HG03064 (cell line): Measurements from ENCODE around the gene CDH4.
"Not testable (repeated sequence)": the region's sequence is repeated elsewhere in the genome, so short reads cannot be mapped to it uniquely, and the experiment has no call there.

Experiments used
- ATAC-seq: cut with Tn5 transposase; IDR thresholded peaks from one replicate; pipeline ENCODE4 v1.9.1; 2021; ENCODE audit warnings: low read depth; ENCODE audit not compliant: unreplicated experiment

The CDH4 gene

DNA sequence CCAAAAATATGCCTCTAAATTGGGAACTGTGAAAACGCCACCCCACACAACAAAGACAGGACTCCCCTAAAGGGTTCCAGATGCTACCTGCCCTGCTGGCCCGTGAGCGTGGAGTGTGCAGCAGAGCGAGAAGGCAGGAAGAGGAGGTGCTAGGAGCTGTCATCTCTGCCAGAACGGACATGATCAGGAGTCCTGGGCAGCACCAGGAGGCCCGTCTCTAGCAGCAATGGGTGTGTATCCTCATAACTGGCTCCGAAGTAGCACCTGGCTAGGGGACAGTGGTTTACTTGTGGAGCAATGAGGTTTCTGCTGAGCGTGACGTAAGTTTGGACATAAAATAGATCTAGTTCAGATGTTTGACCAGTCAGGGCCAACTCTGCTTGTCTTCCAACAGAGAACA is 226.0 kb downstream of the CDH4 start:
- ATAC-seq: no peak

- ATAC-seq: no peak
Measured at GRCh38 chr20:61478611-61479305, 226.7 kb downstream of the CDH4 start.

- not testable (repeated sequence) for ATAC-seq
Measured at GRCh38 chr20:61479433-61479832, 227.4 kb downstream of the CDH4 start.

GRCh38 chr20:61480158-61480825 is 228.2 kb downstream of the CDH4 start:
- no peak for ATAC-seq

DNA sequence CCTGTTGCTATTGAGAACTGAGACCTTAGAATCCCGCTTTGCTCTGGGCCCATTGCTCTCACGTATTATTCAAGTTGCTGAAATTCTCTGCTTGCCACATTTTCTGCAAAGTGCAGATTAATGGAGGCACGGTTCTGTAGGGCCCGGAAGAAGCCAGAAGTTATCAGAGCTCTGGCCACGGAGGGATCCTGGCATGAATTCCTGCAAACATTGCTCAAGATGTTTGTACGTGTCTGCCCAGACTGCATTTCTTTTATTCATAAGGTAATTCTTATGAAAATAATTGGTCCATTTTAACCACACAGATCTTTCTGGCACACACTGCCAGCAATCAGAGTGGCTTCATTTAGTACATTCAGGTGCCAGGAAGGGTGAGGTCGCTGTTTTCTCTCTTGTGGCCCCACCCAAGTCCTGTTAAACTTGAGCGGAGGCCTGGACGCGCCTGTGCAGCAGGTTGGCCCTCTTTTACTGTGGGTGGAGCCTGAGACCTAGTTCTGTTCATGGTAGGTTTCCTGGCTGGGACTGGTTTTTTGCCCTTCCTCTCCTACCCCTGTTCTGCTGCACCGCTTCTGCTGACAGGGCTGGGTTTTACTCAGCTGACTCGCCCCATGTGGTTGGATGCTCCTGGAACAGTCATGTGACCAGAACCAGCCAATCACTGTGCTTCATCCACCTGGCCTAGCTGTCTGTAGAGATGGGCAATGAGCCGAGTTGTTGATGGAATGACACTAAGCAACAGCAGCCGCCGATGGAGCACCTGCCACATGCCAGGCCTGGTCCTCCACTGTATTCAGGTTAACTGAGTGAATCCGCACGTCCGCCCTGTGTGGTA is 230.2 kb downstream of the CDH4 start:
- no peak for ATAC-seq

DNA sequence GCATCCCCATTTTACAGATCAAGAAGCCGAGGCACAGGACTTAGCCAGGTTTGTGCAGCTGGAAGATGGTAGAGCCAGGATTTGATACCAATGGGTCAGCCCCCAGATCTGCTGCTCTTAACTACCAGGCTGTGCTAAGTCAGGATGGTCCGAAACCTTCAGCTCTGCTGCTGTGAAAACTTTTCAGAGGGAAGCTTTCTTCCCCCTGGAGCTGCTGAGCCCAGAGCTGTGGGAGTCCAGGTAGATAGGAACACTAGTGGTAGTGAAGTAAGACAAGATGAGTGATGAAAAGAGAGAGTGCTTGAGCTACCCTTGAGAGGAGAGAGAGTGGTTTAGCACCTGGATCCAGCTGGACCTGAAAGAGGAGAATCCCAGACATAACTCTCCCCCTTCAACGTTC is 230.8 kb downstream of the CDH4 start:
- no peak for ATAC-seq

DNA sequence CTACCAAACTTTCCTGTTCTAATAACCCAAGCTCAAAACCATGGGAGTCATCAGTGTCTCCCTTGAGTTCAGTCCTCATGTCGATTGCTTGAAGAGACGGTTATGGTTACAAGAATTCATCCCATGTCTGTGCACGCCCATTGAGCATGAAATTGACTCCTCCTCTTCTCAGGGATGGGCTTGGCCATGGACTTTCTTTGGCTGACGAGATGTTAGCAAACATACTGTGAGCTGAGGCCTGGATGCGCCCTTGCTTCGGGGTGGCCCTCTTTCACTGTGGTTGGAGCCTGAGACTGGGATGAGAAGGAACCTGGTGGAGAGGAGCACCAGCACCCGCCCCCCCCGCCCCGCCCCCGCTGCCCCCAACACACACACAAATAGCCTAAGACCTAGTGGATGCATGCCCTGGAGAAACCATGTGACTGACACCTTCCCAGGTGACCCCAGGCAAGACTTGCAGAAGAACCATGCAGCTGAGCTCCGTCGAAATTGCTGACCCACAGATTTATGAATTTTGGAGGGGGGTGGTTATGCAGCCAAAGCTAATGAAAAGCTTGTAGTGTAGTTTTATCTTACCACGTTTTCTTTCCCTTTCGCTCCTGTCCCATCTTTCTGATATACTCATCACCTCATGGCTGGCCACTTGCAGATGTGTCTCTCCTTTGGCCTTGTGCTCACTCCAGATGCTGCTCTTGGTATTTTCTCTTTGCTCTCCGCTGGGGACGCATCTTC is 231.4 kb downstream of the CDH4 start:
- no peak for ATAC-seq

- no peak for ATAC-seq
Measured at GRCh38 chr20:61486198-61486597, 234.1 kb downstream of the CDH4 start.

DNA sequence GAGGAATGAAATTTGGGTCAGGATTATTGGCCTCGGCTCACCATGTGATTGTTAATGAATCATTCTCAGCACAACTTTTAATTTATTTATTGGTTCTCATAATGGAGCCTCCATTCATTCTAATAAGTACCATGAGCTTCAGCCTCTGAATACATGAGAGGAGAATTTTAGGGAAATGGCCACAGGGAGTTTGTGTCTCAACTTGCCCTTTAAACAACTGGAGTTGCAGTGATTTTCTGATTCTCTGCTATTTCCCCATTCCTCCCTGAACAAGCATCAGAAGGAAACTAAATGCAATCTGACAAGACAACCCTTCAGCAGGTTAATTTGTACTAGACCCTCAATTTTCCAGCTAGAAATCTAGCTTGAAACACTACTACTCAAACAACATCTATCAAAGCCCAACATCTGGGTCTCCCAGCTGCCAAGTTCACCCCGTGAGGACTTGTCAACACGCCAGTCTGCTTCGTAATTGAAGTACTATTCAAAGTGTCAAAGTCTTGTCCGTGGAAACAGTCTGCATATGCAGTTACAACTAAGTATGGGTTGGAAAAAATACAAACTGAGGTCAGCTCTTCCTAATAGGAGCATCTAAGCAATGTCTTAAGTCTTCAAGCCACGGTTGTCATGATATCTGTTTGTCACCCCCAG is 235.4 kb downstream of the CDH4 start:
- no peak for ATAC-seq

DNA sequence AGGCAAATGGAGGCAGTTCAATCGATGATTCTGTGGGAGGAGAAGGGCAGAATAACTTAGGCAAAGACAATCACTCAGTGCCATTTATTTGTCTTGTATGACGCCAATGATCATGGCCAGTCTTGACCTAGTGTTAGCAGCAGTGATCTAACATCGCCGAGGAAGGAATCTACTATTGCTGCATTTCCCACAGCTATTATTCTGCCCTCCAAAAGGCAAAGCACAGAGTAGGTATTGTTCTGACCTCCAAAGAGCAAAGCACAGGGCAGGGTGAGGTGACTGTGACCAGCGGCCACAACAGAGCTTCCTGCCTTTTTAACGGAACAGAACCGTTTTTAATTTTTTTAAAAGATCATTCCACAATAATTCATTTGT is 235.9 kb downstream of the CDH4 start:
- no peak for ATAC-seq

DNA sequence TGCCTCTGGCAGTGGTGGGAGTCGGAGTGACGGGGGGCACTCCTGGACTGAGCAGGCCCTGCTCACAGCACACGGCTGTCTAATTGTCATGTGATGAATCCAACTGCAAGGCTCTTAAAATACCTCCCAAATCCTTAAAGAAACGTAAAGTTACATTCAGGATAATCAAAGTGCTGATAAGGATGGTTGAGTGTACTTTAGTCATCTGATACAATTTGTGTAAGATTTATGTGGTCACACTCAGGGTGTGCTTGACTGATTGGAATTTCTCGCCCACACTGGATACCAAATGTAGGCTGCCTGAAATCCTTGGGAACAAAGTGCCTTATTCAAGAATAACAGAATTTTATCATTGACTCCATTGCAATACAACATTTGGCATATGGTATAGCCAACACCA is 238.7 kb downstream of the CDH4 start:
- ATAC-seq: no peak

- ATAC-seq: no peak
Measured at GRCh38 chr20:61492065-61492464, 240.0 kb downstream of the CDH4 start.

DNA sequence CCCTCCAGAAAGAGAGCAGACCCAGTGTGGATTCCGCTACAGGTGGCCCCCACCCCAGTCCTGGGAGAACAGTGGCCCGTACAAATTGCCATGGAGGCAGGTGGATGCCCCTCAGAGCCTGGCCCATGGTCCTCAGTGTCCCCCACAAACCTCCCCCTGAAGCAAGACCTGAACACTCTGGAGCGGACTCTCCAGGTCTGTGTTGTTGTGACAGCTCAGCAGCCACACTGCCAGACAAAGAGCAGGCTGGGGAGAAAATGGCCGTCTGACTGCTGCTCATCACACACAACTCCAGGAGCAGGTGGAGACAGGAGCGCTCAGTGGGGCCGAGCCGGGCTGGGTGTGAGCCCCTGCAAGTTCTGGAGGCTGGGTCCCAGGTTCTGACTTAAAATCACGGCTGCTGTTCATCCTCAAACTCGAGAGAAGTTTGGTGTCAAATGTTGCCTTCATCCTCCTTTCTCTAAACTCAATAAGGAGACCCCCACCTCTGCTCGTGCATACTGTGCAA is 241.8 kb downstream of the CDH4 start:
- no peak for ATAC-seq

- no peak for ATAC-seq
Measured at GRCh38 chr20:61494763-61495575, 242.9 kb downstream of the CDH4 start.

DNA sequence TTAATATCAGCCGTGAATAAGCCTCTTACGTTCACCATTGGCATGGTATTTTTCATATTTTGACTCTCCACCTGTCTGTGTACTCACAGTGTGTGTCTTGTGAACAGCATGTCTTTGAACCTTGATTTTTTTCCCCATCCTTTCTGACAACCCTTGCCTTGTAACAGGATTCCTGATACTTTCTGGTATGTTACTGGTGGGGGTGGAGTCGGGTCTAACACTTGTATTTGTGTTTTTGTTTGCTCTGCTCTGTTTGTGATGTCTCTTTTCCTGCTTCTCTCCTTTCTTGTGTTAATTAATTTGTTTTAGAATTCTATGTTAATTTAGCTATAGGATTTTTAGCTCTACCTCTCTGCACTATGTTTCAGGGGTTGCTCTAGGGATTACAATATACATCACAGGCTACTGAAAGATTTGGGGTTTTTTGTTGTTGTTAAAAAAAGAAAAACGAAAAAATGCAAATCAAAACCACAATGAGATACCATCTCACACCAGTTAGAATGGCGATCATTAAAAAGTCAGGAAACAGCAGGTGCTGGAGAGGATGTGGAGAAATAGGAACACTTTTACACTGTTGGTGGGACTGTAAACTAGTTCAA is 245.1 kb downstream of the CDH4 start:
- ATAC-seq: no peak

DNA sequence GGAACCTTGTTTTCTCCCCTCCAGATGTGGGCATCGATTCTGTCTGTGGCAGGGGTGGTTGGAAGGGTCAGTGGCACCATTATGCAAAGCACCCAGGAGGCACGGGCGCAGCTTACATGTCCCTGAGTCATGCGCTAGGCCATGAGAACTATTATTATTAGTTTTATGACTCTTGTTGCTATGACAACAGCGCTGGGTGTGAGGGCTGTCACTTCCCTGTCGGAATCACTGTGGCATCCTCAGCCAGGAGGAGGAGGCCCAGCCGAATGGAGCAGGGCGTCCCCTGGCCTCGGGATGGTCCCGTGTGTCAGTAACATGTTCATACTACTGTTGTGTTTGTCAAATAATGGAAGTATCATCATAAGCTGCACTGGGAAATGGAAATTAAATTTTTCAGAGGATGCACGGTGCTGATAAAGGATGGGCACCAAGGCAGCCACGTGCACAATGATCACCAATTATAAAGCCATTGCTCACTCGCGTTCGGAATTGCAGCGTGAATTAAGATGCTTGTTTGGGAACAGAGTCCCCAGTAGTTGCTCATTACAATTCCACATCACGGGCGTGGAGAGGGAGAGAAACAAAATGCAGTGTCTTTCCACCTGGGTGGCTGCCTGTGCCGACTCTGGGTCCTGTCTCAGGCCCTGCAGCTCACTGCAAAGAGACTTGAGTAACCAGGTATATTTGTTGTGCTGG is 247.9 kb downstream of the CDH4 start:
- no peak for ATAC-seq

- ATAC-seq: no peak
Measured at GRCh38 chr20:61500791-61501321, 248.8 kb downstream of the CDH4 start.

GRCh38 chr20:61502433-61502832 is 250.4 kb downstream of the CDH4 start:
- no peak for ATAC-seq
